Mucosa of descending colon (tissue), 3 donors: ENCODE data around the gene C20orf173. TPM values are rescaled to one million over a fixed set of nuclear protein-coding genes. Genes with fewer than 3 reads are reported as not detected.

ENCODE experiments used
- ATAC-seq: fragments of 200-7000 bp; cut with Tn5 transposase; one replicate; pipeline ENCODE4 v1.9.1; 2020; ENCODE audit warnings: mild to moderate bottlenecking, moderate library complexity
- DNase-seq, 3 donors: peaks; one replicate each; pipeline ENCODE4 v3.0.0-alpha.2; 2020
- H3K36me3 ChIP-seq: fragments of 200-600 bp; one replicate; pipeline ENCODE4 v1.8.0; 2021; ENCODE audit warnings: low read depth, mild to moderate bottlenecking
- H3K4me1 ChIP-seq: fragments of 200-600 bp; one replicate; pipeline ENCODE4 v1.8.0; 2021; ENCODE audit warnings: low read depth, mild to moderate bottlenecking
- H3K4me3 ChIP-seq: fragments of 200-600 bp; one replicate; pipeline ENCODE4 v1.8.0; 2021; ENCODE audit warnings: mild to moderate bottlenecking
- H3K9me3 ChIP-seq: fragments of 200-600 bp; one replicate; pipeline ENCODE4 v1.8.0; 2021; ENCODE audit warnings: mild to moderate bottlenecking
- intact Hi-C, 2 donors: fragments of 100-400 bp; cut with DNase I in 1 of 2; cut with micrococcal nuclease in 1 of 2; formaldehyde crosslinking; loops; one replicate each; pipeline versions ENCODE4 v1.11.0 to v1.11.1; 2022; cut with DNase I, micrococcal nuclease
- total RNA-seq, 3 donors: library from RNA; stranded (reverse); fragmentation: NEBNext Ultra II Directional in 2 of 3; extraction: Animal tissue kit (Norgen Biotek cat#: 25700) in 2 of 3; gene quantifications; one replicate each; pipeline versions ENCODE4 v1.2.1 to v1.2.4, GENCODE V29; 2021 to 2023
- TF ChIP-seq, protein P1 (sequence below): fragments of 200-600 bp; IDR thresholded peaks from one replicate; pipeline ENCODE4 v1.8.0; 2022; ENCODE audit warnings: antibody characterized with exemption, mild to moderate bottlenecking
- donor health status: DM: no; HTN: no; CAD: no; lungs with moderate emphysema.
- donor health status: DM: no; HTN: no; CAD: no.
- donor health status: DM: no; HTN: yes; CAD: no.

Gene C20orf173
- total RNA-seq, 3 donors from 2014 or later = not detected

DNA sequence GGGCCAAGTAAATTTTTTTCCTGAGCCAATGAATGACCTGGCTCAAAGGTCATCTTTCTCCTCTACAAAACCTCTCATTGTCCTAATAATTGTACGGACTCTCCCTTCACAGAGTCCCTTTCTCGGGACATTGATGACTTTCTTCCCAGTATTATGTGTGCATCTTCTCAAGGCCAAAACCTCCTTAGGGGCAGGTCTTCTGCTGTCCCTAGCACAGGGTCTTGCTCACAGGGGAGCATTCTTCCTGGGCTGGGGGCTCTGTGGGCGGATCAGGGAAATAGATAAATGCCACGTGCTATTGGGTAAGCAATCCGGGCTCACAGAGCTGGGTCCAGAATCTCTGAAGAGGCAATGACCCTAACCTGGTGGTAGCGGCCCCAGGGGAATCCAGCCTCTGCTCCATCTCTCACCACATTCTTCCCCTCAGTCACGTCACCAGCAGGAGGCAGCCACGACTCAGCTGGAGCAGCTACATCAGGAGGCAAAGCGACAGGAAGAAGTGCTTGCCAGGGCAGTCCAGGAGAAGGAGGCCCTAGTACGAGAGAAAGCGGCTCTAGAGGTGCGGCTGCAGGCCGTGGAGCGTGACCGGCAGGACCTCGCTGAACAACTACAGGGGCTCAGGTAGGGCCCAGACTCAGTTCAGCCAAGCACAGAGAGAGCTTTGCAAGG is 50.5 kb downstream of the C20orf173 start:
- TF ChIP-seq, protein P1, sequence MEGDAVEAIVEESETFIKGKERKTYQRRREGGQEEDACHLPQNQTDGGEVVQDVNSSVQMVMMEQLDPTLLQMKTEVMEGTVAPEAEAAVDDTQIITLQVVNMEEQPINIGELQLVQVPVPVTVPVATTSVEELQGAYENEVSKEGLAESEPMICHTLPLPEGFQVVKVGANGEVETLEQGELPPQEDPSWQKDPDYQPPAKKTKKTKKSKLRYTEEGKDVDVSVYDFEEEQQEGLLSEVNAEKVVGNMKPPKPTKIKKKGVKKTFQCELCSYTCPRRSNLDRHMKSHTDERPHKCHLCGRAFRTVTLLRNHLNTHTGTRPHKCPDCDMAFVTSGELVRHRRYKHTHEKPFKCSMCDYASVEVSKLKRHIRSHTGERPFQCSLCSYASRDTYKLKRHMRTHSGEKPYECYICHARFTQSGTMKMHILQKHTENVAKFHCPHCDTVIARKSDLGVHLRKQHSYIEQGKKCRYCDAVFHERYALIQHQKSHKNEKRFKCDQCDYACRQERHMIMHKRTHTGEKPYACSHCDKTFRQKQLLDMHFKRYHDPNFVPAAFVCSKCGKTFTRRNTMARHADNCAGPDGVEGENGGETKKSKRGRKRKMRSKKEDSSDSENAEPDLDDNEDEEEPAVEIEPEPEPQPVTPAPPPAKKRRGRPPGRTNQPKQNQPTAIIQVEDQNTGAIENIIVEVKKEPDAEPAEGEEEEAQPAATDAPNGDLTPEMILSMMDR = no peak
- no peak for DNase-seq
- ATAC-seq = peak; percentile 26
- intact Hi-C loops = no loop called here
- no peaks in the 10 kb centered on the region for H3K4me1 ChIP-seq
- H3K9me3 ChIP-seq = no peaks in the 10 kb centered on the region
- no peak overlapping the region for H3K4me3 ChIP-seq
- H3K36me3 ChIP-seq = peaks cover 5% of the 10 kb centered on the region

Other genes with a start within 250 kb of the C20orf173 start
- gene EIF6, start 244.9 kb downstream of the C20orf173 start, total RNA-seq = 100 to 1,000 TPM; 105 to 206 (median 182) TPM
- under 1 TPM in 2 of 3 donors, not detected in 1; 0.13 to 0.41 TPM for gene FAM83C, start 237.2 kb downstream of the C20orf173 start, total RNA-seq
- 10 to 100 TPM; 43.7 to 88.4 (median 67.9) TPM for gene UQCC1, start 117.7 kb downstream of the C20orf173 start, total RNA-seq
- gene GDF5, start 91.4 kb downstream of the C20orf173 start, total RNA-seq = 1 to 10 TPM in 1 of 3 donors, under 1 TPM in 1, not detected in 1; 0.24 to 2.3 TPM
- gene CEP250, start 74.1 kb downstream of the C20orf173 start, total RNA-seq = 10 to 100 TPM; 18.1 to 37.8 (median 27.3) TPM
- gene ERGIC3, start 12.4 kb upstream of the C20orf173 start, total RNA-seq = 100 to 1,000 TPM; 194 to 283 (median 206) TPM
- gene SPAG4, start 86.2 kb upstream of the C20orf173 start, total RNA-seq = 1 to 10 TPM; 3.5 to 5.9 (median 4.1) TPM
- 100 to 1,000 TPM; 117 to 188 (median 128) TPM for gene CPNE1, start 135.2 kb upstream of the C20orf173 start, total RNA-seq
- 10 to 100 TPM; 68.3 to 72.5 (median 70.6) TPM for gene RBM12, start 135.2 kb upstream of the C20orf173 start, total RNA-seq
- 10 to 100 TPM; 31.2 to 42.8 (median 32.1) TPM for gene NFS1, start 169.7 kb upstream of the C20orf173 start, total RNA-seq
- 100 to 1,000 TPM; 112 to 147 (median 137) TPM for gene ROMO1, start 169.8 kb upstream of the C20orf173 start, total RNA-seq
- gene RBM39, start 212.6 kb upstream of the C20orf173 start, total RNA-seq = 100 to 1,000 TPM; 226 to 303 (median 300) TPM
- gene PHF20, start 242.4 kb upstream of the C20orf173 start, total RNA-seq = 10 to 100 TPM; 23.3 to 61.1 (median 28.5) TPM